GM12874 (cell line): ENCODE results near the gene TMEM92.

Experiments
- TF ChIP-seq, protein P1 (sequence below): IDR thresholded peaks from 2 replicates; pipeline ENCODE4 v1.5.1; 2011; ENCODE audit warnings: low read depth, mild to moderate bottlenecking, control low read depth, low read length, moderate library complexity; ENCODE audit not compliant: insufficient read depth

Gene TMEM92

DNA sequence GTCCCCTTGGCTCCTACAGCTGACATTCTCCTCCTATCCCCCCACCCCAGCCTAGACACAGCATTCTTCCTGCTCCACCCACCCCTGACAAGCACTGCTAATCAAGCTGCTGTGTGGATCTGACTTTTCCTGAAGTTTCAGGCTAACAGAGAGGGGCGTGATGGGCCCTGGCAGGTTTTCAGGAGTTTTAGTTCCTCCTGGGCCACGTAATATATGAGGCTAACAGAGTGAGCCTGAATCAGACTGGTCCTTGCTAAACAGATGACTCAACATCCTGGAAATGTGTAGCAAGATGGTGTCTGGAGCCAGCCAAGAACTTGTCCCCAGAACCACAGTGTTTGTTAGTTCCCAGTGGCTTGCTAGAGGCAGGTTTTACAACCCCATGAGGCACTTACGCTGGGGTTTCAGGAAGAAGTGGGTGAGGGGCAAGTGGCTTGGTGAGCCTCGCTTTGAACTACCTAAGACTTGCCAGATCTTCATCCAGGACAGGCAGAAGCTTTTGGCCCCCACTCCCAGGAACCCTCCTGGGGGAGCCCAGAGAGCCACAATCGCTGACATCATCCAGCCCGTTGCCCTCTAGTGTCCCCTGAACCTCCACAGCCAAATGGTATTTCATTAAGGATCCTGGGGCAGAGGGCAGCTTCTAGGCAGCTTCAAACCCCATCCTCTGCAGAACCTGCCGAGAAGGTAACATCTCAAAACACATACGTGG is 15.9 kb downstream of the TMEM92 start:
- TF ChIP-seq, protein P1, sequence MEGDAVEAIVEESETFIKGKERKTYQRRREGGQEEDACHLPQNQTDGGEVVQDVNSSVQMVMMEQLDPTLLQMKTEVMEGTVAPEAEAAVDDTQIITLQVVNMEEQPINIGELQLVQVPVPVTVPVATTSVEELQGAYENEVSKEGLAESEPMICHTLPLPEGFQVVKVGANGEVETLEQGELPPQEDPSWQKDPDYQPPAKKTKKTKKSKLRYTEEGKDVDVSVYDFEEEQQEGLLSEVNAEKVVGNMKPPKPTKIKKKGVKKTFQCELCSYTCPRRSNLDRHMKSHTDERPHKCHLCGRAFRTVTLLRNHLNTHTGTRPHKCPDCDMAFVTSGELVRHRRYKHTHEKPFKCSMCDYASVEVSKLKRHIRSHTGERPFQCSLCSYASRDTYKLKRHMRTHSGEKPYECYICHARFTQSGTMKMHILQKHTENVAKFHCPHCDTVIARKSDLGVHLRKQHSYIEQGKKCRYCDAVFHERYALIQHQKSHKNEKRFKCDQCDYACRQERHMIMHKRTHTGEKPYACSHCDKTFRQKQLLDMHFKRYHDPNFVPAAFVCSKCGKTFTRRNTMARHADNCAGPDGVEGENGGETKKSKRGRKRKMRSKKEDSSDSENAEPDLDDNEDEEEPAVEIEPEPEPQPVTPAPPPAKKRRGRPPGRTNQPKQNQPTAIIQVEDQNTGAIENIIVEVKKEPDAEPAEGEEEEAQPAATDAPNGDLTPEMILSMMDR: no peak

DNA sequence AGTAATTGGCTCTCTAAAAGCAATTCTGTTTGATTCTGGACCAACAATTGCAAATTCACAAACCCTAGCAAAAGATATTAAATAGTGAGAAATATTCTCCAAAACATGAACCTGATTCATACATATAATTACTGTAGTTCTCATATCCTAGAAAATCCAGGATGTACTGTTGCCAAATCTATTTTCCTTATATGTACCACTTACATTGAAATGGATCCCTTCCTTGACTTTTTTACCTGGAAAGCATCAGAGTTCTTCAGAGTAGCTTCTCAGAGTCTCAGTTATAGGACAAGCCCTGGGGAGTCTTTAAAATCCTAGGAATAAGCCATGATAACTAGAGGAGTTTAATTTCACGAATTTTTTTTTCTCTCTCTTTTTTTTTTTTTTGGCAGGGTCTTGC is 16.7 kb downstream of the TMEM92 start:
- TF ChIP-seq, protein P1: no peak

DNA sequence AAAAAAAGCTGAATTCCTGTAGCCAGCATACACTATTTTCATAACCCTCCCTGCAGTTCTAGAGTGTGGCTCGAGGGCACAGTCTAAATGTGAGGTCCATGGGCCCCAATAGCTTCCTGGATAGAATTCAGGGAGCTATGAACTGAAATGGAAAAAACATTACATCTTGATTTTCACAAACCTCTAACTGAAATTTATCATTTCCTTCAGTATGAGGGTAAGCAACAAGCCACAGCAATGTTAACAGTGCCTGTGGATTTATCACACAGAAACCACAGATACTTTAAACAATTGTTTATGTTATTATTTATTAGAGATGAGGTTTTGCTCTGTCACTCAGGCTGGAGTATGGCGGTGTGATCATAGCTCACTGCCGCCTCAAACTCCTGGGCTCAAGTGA is 18.2 kb downstream of the TMEM92 start:
- TF ChIP-seq, protein P1: no peak

DNA sequence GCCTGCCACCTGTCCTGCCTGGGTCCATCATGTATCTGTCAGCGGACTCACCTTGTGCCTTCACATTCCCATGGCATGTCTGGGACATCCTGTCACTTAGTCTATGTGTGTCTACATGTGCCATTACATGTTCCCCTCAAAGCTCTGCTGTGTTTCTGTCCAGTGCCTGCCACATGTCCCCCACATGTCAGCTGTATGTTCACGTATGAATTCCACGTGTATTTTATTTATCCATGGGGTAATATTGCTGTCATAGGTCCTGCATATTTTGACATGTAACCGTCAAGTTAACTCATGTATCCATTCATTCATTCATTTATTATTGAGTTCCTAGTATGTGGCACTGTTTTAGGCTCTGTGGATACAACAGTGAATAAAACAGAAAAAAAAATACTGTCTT is 20.8 kb downstream of the TMEM92 start:
- TF ChIP-seq, protein P1: no peak

DNA sequence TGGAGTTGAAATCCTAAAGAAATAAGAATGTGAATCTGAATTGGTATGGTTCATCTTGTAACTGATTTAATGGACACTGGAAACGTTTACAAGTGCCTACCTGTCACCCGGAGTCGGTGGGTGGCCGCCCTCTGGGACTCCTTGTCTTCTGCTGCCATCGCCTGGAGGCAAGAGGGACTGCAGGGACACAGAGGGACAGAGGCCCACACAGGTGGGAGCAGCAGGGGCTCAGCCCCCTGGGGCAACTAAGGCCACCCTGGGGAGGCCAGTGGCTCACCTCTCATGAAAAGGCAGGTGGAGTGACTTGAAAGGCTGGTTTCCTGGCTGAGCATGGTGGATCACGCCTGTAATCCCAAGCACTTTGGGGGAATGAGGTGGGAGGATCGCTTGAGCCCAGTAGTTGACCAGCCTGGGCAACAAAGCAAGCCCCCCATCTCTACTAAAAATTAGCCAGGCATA is 23.2 kb downstream of the TMEM92 start:
- TF ChIP-seq, protein P1: peak; percentile 97

DNA sequence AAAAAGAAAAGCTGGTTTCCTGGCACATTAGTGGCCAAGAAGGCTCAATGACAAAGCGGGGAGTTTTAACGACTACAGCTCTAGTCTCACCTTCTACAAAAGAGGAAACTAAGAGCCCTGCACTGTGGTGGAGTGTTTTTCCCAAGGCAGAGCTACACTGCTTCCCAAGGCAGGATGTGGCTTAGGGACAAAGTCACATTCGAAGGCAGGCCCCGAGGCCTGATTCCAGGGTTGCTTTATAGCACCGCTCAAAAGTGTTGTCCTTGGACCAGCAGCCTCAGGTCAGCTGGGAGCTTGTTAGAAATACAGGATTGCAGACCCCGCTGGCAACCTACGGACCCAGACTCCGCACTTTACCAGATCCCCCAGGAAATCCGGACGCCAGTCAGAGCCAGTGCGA is 23.8 kb downstream of the TMEM92 start:
- TF ChIP-seq, protein P1: no peak

DNA sequence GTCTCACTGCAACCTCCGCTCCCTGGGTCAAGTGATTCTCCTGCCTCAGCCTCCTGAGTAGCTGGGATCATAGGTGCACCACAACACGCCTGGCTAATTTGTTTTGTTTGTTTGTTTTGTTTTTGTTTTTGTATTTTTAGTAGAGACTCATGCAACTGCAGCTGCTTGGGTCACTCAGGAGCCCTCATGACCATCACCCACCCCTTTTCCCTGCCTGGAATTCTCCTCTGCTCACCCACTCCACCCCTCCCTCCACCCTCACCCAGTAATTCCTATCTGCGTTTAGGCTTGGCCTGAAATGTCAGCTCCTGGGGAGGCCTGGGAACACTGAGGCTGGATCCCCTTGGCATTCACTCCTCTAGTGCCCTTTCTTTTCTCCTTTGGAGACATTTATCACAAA is 25.5 kb downstream of the TMEM92 start:
- TF ChIP-seq, protein P1: no peak
